GM06990 (cell line): ENCODE data around the gene IL2.

ENCODE experiments used
- DNase-seq: peaks from one replicate; pipeline ENCODE4 v3.0.0-alpha.2; 2011; ENCODE audit not compliant: insufficient read length; ENCODE audit errors: extremely low read depth
- H3K27me3 ChIP-seq: replicated peaks from 2 replicates; pipeline ENCODE4 v1.6.0; 2011; ENCODE audit warnings: low read length; ENCODE audit not compliant: control insufficient read depth, insufficient read depth
- H3K36me3 ChIP-seq: 2 replicates; pipeline ENCODE4 v1.5.1; 2011; ENCODE audit warnings: low read length; ENCODE audit not compliant: control insufficient read depth, insufficient read depth
- H3K4me3 ChIP-seq: replicated peaks from 2 replicates; pipeline ENCODE4 v1.5.1; 2011; ENCODE audit warnings: low read depth, mild to moderate bottlenecking, control low read depth, low read length
- TF ChIP-seq, protein P1 (sequence below): IDR thresholded peaks from 2 replicates; pipeline ENCODE4 v1.5.1; 2011; ENCODE audit warnings: low read length, control low read depth, mild to moderate bottlenecking, inconsistent platforms; ENCODE audit not compliant: insufficient read depth, poor library complexity, severe bottlenecking

Gene IL2

DNA sequence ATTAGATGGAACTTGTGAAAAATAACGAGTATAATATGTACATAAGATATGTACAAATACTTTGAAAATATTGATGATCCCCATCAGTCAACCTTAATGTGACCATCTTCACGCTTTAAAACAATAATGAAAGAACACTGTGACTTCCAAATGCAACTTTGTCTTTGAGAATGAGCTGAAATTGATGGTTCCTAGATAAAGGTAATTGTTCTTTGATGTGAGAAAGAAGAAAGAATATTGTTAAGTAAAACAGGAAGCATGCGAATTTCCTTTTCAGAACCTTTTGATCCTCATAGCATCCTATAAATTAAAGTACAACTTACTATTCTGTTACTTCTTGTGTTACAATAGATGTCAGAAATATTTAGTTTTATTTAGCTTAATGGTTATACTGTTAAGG is 22.2 kb downstream of the IL2 start:
- no peak for DNase-seq
- TF ChIP-seq, protein P1, sequence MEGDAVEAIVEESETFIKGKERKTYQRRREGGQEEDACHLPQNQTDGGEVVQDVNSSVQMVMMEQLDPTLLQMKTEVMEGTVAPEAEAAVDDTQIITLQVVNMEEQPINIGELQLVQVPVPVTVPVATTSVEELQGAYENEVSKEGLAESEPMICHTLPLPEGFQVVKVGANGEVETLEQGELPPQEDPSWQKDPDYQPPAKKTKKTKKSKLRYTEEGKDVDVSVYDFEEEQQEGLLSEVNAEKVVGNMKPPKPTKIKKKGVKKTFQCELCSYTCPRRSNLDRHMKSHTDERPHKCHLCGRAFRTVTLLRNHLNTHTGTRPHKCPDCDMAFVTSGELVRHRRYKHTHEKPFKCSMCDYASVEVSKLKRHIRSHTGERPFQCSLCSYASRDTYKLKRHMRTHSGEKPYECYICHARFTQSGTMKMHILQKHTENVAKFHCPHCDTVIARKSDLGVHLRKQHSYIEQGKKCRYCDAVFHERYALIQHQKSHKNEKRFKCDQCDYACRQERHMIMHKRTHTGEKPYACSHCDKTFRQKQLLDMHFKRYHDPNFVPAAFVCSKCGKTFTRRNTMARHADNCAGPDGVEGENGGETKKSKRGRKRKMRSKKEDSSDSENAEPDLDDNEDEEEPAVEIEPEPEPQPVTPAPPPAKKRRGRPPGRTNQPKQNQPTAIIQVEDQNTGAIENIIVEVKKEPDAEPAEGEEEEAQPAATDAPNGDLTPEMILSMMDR, result no peak
- no peaks in the 10 kb centered on the region for H3K36me3 ChIP-seq
- no peak overlapping the region for H3K4me3 ChIP-seq
- no peaks in the 10 kb centered on the region for H3K27me3 ChIP-seq

DNA sequence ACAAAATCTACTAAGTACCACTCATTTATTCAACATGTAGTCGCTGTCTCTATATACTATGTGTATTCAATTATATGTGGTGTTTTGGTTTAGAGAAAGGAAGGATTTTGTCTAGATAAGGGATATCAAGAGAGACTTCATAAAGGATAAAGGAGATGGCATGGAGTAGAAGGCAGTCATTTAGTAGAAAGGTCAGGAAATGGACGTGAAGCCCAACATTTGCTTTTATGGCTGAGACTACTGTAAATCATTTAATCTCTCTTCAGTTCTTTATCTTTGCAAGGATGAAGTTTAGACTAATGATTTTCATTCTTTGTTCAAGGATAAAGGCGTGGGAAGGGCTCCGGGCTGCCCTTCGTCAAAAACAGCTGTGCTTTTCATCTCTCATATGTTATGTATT is 25.2 kb downstream of the IL2 start:
- no peaks in the 10 kb centered on the region for H3K27me3 ChIP-seq
- H3K4me3 ChIP-seq, result no peak overlapping the region
- DNase-seq, result no peak
- TF ChIP-seq, protein P1, result no peak
- no peaks in the 10 kb centered on the region for H3K36me3 ChIP-seq

DNA sequence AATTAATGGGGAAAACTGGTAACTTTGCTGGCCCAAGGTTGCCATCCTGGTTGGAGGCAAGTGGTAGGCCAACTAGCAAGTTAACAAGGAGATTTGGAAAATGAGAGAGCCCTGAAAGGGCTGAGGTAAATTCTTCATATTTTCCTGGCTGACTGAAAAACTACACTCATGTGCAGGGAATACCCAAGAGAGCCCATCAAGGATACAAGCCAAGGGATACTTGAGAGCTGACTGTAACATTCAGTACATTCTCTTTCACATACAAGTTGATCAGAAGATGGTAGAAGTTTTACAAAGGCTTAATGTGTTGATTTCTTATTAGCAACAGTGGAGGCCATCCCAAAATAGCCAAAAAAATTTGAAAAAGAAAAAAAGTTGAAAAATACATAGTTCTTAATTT is 33.3 kb downstream of the IL2 start:
- Histone ChIP-seq H3K27me3 (no peaks in the 10 kb centered on the region), H3K4me3 (no peak overlapping the region), H3K36me3 (no peaks in the 10 kb centered on the region)
- TF ChIP-seq, protein P1, result no peak
- DNase-seq, result no peak

DNA sequence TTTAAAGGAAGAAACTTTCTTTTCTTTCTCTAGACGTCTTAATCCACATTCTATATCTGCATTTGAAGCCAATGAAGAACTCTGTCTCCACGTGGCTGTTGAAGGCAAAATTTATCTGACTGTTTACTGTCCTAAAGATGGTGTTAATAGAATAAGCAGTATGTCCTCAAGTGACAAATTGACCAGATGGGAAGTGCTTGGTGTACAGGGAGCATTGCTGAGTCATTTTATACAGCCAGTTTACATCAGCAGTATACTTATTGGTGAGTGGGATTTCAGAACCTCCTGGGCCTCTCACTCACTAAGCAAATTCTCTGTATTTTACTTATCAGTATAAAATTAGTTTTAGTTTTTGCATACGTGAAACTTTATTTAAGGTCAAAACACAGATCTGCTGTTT is 44.0 kb downstream of the IL2 start:
- Histone ChIP-seq H3K4me3 (no peak overlapping the region), H3K27me3 (no peaks in the 10 kb centered on the region), H3K36me3 (no peaks in the 10 kb centered on the region)
- TF ChIP-seq, protein P1, result no peak
- no peak for DNase-seq

DNA sequence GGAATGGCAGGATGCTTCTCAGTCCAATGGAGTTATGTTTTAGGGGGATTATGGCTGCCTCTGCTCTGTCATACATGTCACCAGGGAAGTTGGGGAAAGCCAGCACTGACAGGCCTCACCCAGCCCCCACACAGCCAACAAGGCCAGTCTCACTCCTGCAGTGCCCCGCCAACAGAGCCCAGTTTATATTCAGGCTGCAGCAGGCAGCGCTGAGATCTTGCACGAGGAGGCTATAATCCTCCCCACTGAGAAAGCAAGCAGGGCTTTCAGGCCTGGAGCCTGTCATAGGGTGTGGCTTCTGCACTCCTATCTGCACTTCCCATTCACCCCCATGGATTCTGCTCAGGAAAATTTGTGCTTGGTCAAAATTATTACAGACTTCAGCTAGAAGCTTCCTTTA is 52.7 kb downstream of the IL2 start:
- Histone ChIP-seq H3K4me3 (no peak overlapping the region), H3K36me3 (no peaks in the 10 kb centered on the region), H3K27me3 (no peaks in the 10 kb centered on the region)
- no peak for DNase-seq
- TF ChIP-seq, protein P1, result no peak
